HG02798 (cell line): Measurements from ENCODE around the gene PDZD8.
A peak's percentile ranks its signal among the peaks of the same experiment; 100 is the strongest.

ENCODE experiments used
- ATAC-seq: cut with Tn5 transposase; IDR thresholded peaks from one replicate; pipeline ENCODE4 v1.9.1; 2021; ENCODE audit warnings: mild to moderate bottlenecking; ENCODE audit not compliant: unreplicated experiment, poor library complexity

The PDZD8 gene

GRCh38 chr10:117375360-117376178 is at the start of gene PDZD8:
PDZD8 (minus strand) TSS chr10:117375440; CDS start chr10:117375227, 213 bp downstream.
- ATAC-seq: peak; percentile 90

GRCh38 chr10:117424171-117424570 is 48.9 kb upstream of the PDZD8 start:
- no peak for ATAC-seq

GRCh38 chr10:117421985-117422384 is 46.7 kb upstream of the PDZD8 start:
- no peak for ATAC-seq

- no peak for ATAC-seq
Observed at GRCh38 chr10:117420768-117421167, 45.5 kb upstream of the PDZD8 start.

- no peak for ATAC-seq
Observed at GRCh38 chr10:117419921-117420320, 44.7 kb upstream of the PDZD8 start.

GRCh38 chr10:117419159-117419558 is 43.9 kb upstream of the PDZD8 start:
- no peak for ATAC-seq

GRCh38 chr10:117418121-117418520 is 42.9 kb upstream of the PDZD8 start:
- no peak for ATAC-seq

GRCh38 chr10:117417196-117417595 is 42.0 kb upstream of the PDZD8 start:
- no peak for ATAC-seq

- no peak for ATAC-seq
Observed at GRCh38 chr10:117413928-117414618, 38.8 kb upstream of the PDZD8 start.

GRCh38 chr10:117412469-117413010 is 37.3 kb upstream of the PDZD8 start:
- no peak for ATAC-seq

GRCh38 chr10:117411479-117412399 is 36.5 kb upstream of the PDZD8 start:
- ATAC-seq: no peak

GRCh38 chr10:117410557-117410956 is 35.3 kb upstream of the PDZD8 start:
- ATAC-seq: no peak

- no peak for ATAC-seq
Observed at GRCh38 chr10:117409549-117410305, 34.5 kb upstream of the PDZD8 start.

GRCh38 chr10:117408436-117409384 is 33.5 kb upstream of the PDZD8 start:
- ATAC-seq: no peak

- ATAC-seq: no peak
Observed at GRCh38 chr10:117405730-117406129, 30.5 kb upstream of the PDZD8 start.

- ATAC-seq: no peak
Observed at GRCh38 chr10:117400329-117400728, 25.1 kb upstream of the PDZD8 start.

GRCh38 chr10:117399341-117400196 is 24.3 kb upstream of the PDZD8 start:
- ATAC-seq: no peak

- no peak for ATAC-seq
Observed at GRCh38 chr10:117398029-117398428, 22.8 kb upstream of the PDZD8 start.
